Endothelial cell of umbilical vein (primary cell): ENCODE measurements around the gene SAP30L. TPM values are rescaled to one million over a fixed set of nuclear protein-coding genes. Genes with fewer than 3 reads are reported as not detected.

Source experiments
- BruUV-seq: library from RNA; stranded (reverse); fragments of 400-500 nt; replicated peaks from 2 replicates; lab custom pipeline; 2021; lab: Mats Ljungman, UMichigan
- CTCF ChIA-PET: fragments of 300-600, 350-600 bp; sonication (Branson Sonifier 250); formaldehyde crosslinking; loops from one replicate; lab custom pipeline; 2021; ENCODE audit warnings: antibody characterized with exemption, inconsistent platforms; lab: Charles Lee
- POLR2A ChIA-PET: fragments of 300-600, 350-600 bp; sonication (Branson Sonifier 250); formaldehyde crosslinking; loops from one replicate; lab custom pipeline; 2021; ENCODE audit warnings: antibody characterized with exemption, inconsistent platforms; lab: Charles Lee
- DNase-seq: peaks from one replicate; pipeline ENCODE4 v3.0.0-alpha.2; 2011; ENCODE audit warnings: low read depth, low spot score
- FAIRE-seq: peaks from 2 replicates; lab custom pipeline; 2011; peaks lifted over from hg19 to GRCh38; lab: Jason Lieb, UNC
- H2AFZ ChIP-seq: 2 replicates; pipeline ENCODE4 v1.6.0; 2012; ENCODE audit warnings: low read depth, low read length, control low read depth, inconsistent platforms
- H3K27ac ChIP-seq: 2 replicates; pipeline ENCODE4 v1.5.1; 2011; ENCODE audit warnings: low read depth, mild to moderate bottlenecking, control low read depth, low read length, moderate library complexity; ENCODE audit not compliant: insufficient read depth
- H3K27me3 ChIP-seq, 2 experiments: 2 replicates each; pipeline versions ENCODE4 v1.6.0 to v1.6.1; 2011; ENCODE audit warnings: low read length in 2 of 2, mixed read lengths in 1 of 2; ENCODE audit not compliant: control insufficient read depth in 2 of 2, insufficient read depth in 2 of 2
- H3K36me3 ChIP-seq, 2 experiments: 2 replicates in 1 of 2; 3 replicates in 1 of 2; pipeline ENCODE4 v1.5.1; 2011; ENCODE audit warnings: low read length in 2 of 2, mild to moderate bottlenecking in 1 of 2, moderate library complexity in 1 of 2; ENCODE audit not compliant: control insufficient read depth in 2 of 2, insufficient read depth in 2 of 2; ENCODE audit errors: extremely low read depth in 1 of 2
- H3K4me1 ChIP-seq: 3 replicates; pipeline ENCODE4 v1.5.1; 2011; ENCODE audit warnings: mild to moderate bottlenecking, low read length; ENCODE audit not compliant: control insufficient read depth, insufficient read depth; ENCODE audit errors: extremely low read depth
- H3K4me2 ChIP-seq: 2 replicates; pipeline ENCODE4 v1.6.1; 2011; ENCODE audit warnings: low read length, control low read depth, mixed read lengths; ENCODE audit not compliant: insufficient read depth
- H3K4me3 ChIP-seq, 3 experiments: fragments of 200-600 bp in 1 of 3; sonication (generic), shearing (Covaris generic) in 1 of 3; replicated peaks in 1 of 3; 2 replicates each; pipeline ENCODE4 v1.5.1; 2011 to 2016; ENCODE audit warnings: control low read depth in 3 of 3, low read length in 3 of 3, mild to moderate bottlenecking in 2 of 3, inconsistent platforms in 1 of 3, low read depth in 1 of 3, moderate library complexity in 1 of 3; ENCODE audit not compliant: insufficient read depth in 1 of 3
- H3K79me2 ChIP-seq: 2 replicates; pipeline ENCODE4 v1.6.0; 2012; ENCODE audit warnings: low read length, inconsistent platforms; ENCODE audit not compliant: control insufficient read depth, insufficient read depth
- H3K9ac ChIP-seq: replicated peaks from 2 replicates; pipeline ENCODE3; 2011; ENCODE audit warnings: low read length, control low read depth; ENCODE audit not compliant: insufficient read depth; ENCODE audit errors: extremely low read depth
- H3K9me1 ChIP-seq: replicated peaks from 3 replicates; pipeline ENCODE4 v1.6.0; 2011; ENCODE audit warnings: mild to moderate bottlenecking, low read length; ENCODE audit not compliant: control insufficient read depth, insufficient read depth; ENCODE audit errors: extremely low read depth
- H3K9me3 ChIP-seq: replicated peaks from 2 replicates; pipeline ENCODE4 v1.5.1; 2012; ENCODE audit warnings: low read length, inconsistent platforms; ENCODE audit not compliant: control insufficient read depth, insufficient read depth
- H4K20me1 ChIP-seq: replicated peaks from 2 replicates; pipeline ENCODE3; 2011; ENCODE audit warnings: mild to moderate bottlenecking, low read length; ENCODE audit not compliant: control insufficient read depth, insufficient read depth; ENCODE audit errors: extremely low read depth
- EZH2 ChIP-seq: IDR thresholded peaks from 2 replicates; pipeline ENCODE4 v1.6.1; 2012; ENCODE audit warnings: borderline replicate concordance, low read depth, mild to moderate bottlenecking, moderate library complexity, low read length, inconsistent platforms; ENCODE audit not compliant: severe bottlenecking
- FOS ChIP-seq: IDR thresholded peaks from 2 replicates; pipeline ENCODE4 v1.6.1; 2011; ENCODE audit warnings: mild to moderate bottlenecking, low read length, moderate library complexity, borderline replicate concordance; ENCODE audit not compliant: insufficient read depth
- JUN ChIP-seq: IDR thresholded peaks from 2 replicates; pipeline ENCODE4 v1.6.1; 2011; ENCODE audit warnings: borderline replicate concordance, low read depth; ENCODE audit not compliant: insufficient read length, insufficient read depth
- MYC ChIP-seq: IDR thresholded peaks from one replicate; pipeline ENCODE4 v1.6.1; 2011; ENCODE audit warnings: mild to moderate bottlenecking, low read depth, low read length
- POLR2A ChIP-seq: IDR thresholded peaks from 2 replicates; pipeline ENCODE4 v1.6.1; 2012; ENCODE audit warnings: low read depth, mild to moderate bottlenecking, control low read depth, low read length
- POLR2AphosphoS5 ChIP-seq: IDR thresholded peaks from 2 replicates; pipeline ENCODE4 v1.6.1; 2012; ENCODE audit warnings: low read depth, mild to moderate bottlenecking, control low read depth, low read length, moderate library complexity; ENCODE audit not compliant: insufficient read depth
- dilution Hi-C: fragments of 300-500 bp; cut with MboI; formaldehyde crosslinking; loops from one replicate; pipeline ENCODE4 v1.15.0; 2019; ENCODE audit warnings: low sequenced_read_pairs; ENCODE audit not compliant: extremely low pct_ligation_motif_present
- intact Hi-C: fragments of 100-400 bp; cut with micrococcal nuclease; formaldehyde crosslinking; loops from one replicate; pipeline ENCODE4 v1.10.0; 2022
- polyA plus RNA-seq, 4 experiments: library from polyadenylated mRNA; depleted of rRNA in 3 of 4; stranded (reverse) in 3 of 4; unstranded in 1 of 4; fragments of >200 nt; gene quantifications; 2 replicates each; pipeline versions ENCODE4 v1.2.1 to v1.2.3, GENCODE V29; 2011 to 2012; ENCODE audit warnings: missing spikeins in 1 of 4
- total RNA-seq: library from RNA; stranded (reverse); gene quantifications from 2 replicates; pipeline ENCODE4 v1.2.3, GENCODE V29; 2021

Gene SAP30L
- total and polyA plus RNA-seq, 2 donors (not counting 3 experiments of a cell fraction or from before 2014, with no cell fraction given) = 18.1 to 37.8 TPM

DNA sequence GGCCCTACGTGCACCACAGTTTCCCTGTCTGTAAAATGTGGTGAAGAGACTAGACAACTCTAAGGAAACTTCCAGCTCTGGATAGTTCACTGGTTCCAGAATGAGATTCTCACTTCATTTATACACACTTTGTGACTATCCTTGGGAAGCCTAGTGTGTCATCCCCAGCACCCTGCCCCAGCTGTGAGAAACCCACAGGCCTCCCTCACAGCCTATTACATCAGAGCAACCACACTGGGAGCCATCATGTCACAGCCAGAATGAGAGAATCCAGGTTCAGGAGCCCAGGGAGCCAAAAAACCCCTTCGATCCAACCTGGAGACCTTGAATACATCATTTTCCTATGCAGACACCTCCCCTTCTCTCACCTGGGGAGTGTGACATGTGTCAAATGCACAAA, 53.2 kb downstream of the SAP30L start:
- no peak overlapping the region for H3K4me2 ChIP-seq
- no peak overlapping the region for H3K9ac ChIP-seq
- H3K4me3 ChIP-seq = no peak overlapping the region
- H3K36me3 ChIP-seq = no peaks in the 10 kb centered on the region
- ChIA-PET POLR2A (no interaction called here), CTCF (interaction anchor here (8.9 kb wide), 1 partner anchor 23 kb away, joined by 48 read pairs; no protein-coding TSS in a partner anchor)
- H3K27me3 ChIP-seq = peaks cover 12 to 36% of the 10 kb centered on the region in 2 experiments
- no TSS peak for BruUV-seq
- H3K9me3 ChIP-seq = no peaks in the 10 kb centered on the region
- H3K79me2 ChIP-seq = no peaks in the 10 kb centered on the region
- FAIRE-seq = no peak
- no peak overlapping the region for H2AFZ ChIP-seq
- H3K4me1 ChIP-seq = no peaks in the 10 kb centered on the region
- H4K20me1 ChIP-seq = no peaks in the 10 kb centered on the region
- dilution Hi-C loops = no loop called here
- no peaks in the 10 kb centered on the region for H3K9me1 ChIP-seq
- DNase-seq = no peak
- no peak overlapping the region for H3K27ac ChIP-seq
- TF ChIP-seq EZH2 = no peak
- TF ChIP-seq MYC = no peak
- no peak for TF ChIP-seq POLR2A
- TF ChIP-seq FOS = no peak
- intact Hi-C loops = no loop called here

DNA sequence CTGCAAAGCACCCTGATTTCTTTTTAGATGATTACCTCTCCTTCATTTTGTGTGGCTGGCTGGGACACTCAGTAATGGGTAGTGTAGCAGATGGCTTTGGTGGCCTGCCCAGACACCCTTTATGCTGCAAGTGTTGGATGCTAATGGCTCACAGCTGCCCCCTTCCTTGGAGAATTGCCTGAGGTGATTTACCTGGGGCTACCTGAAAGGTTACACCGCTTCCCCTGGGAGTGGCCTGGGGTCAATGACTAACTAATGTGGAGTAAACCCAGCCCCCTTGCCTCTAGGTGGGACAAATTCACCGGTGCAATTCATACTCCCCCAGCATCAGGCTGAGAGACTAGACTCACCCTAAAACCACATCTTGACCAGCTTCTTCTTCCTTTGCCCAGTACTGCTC, 55.8 kb downstream of the SAP30L start:
- POLR2A ChIA-PET = no interaction called here
- Histone ChIP-seq H3K27me3 (peaks cover 3 to 13% of the 10 kb centered on the region in 2 experiments), H3K36me3 (no peaks in the 10 kb centered on the region), H3K4me3 (no peak overlapping the region), H3K27ac (no peak overlapping the region), H3K9me1 (no peaks in the 10 kb centered on the region), H3K4me2 (no peak overlapping the region), H3K9ac (no peak overlapping the region), H3K79me2 (no peaks in the 10 kb centered on the region), H2AFZ (no peak overlapping the region), H3K9me3 (no peaks in the 10 kb centered on the region), H4K20me1 (no peaks in the 10 kb centered on the region), H3K4me1 (no peaks in the 10 kb centered on the region)
- DNase-seq = no peak
- no peak for TF ChIP-seq POLR2AphosphoS5
- no peak for TF ChIP-seq JUN
- no peak for TF ChIP-seq POLR2A
- dilution Hi-C loops (no loop called here), intact Hi-C loops (no loop called here)
- no peak for FAIRE-seq
- BruUV-seq = no TSS peak
- CTCF ChIA-PET = interaction anchor here (1.3 to 8.9 kb wide), 2 partner anchors 20 to 33 kb away, joined by 3 to 48 read pairs; no protein-coding TSS in a partner anchor
